Kidney epithelial cell (primary cell): ENCODE measurements around the gene CYP46A1. TPM values are rescaled to one million over a fixed set of nuclear protein-coding genes. Genes with fewer than 3 reads are reported as not detected.

Source experiments
- DNase-seq: peaks from one replicate; pipeline ENCODE4 v3.0.0-alpha.2; 2010; ENCODE audit warnings: low read depth
- H3K27me3 ChIP-seq: 2 replicates; pipeline ENCODE4 v1.6.0; 2011; ENCODE audit warnings: low read length; ENCODE audit not compliant: control insufficient read depth, insufficient read depth
- H3K36me3 ChIP-seq: 2 replicates; pipeline ENCODE4 v1.5.1; 2011; ENCODE audit warnings: low read length; ENCODE audit not compliant: control insufficient read depth, insufficient read depth
- H3K4me3 ChIP-seq: 2 replicates; pipeline ENCODE4 v1.5.1; 2011; ENCODE audit warnings: low read depth, mild to moderate bottlenecking, control low read depth, low read length
- total RNA-seq: library from RNA; depleted of rRNA; stranded (reverse); fragments of >200 nt; gene quantifications from 2 replicates; pipeline ENCODE4 v1.2.3, GENCODE V29; 2015
- TF ChIP-seq, protein P1 (sequence below): IDR thresholded peaks from 2 replicates; pipeline ENCODE4 v1.5.1; 2011; ENCODE audit warnings: mild to moderate bottlenecking, moderate library complexity, low read length, control low read depth, inconsistent platforms; ENCODE audit not compliant: insufficient read depth, poor library complexity, severe bottlenecking

CYP46A1 gene
- total RNA-seq, 1 donor from 2014 or later, result not detected

DNA sequence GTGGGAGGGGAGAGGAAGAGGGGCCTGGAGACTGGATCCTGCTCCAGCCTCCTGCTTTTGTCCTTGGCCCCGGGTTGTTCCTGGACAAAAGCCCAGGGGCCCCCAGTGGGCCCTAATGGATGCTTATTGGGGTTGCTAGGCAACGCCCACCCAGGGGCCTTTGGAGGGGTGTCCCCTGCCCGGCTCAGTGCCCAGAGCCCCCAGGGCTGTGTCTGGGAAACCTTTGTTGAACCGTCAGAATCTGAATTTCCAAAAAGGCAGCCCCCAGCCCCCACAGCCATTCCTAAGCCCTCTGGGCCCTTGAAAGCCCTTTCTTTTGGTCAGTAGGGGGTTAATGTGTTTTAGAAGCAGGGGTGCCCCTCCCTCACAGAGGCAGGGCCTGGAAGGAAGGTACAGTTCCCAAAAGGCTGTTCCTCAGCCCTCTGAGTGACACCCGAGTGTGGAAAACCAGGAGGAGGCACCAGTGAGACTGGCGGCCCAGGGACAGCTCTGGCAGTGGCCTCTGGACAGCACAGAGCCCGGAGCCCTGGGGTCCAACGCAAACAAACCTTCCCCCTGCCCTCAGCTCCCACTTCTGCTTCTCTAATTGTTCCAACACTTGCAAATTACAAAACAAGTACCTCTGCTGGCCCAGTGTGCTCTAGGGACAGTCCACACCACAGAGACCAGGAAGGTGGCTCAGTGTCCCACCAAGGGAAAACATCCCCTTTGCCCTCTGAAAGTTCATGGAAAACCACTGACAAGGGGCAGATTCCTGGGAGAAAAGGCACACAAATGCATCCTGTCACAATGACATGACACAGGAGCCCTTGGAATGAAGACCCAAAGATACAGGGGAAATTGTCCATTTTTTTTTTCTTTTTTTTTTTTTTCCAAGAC, 19.8 kb upstream of the CYP46A1 start:
- TF ChIP-seq, protein P1, sequence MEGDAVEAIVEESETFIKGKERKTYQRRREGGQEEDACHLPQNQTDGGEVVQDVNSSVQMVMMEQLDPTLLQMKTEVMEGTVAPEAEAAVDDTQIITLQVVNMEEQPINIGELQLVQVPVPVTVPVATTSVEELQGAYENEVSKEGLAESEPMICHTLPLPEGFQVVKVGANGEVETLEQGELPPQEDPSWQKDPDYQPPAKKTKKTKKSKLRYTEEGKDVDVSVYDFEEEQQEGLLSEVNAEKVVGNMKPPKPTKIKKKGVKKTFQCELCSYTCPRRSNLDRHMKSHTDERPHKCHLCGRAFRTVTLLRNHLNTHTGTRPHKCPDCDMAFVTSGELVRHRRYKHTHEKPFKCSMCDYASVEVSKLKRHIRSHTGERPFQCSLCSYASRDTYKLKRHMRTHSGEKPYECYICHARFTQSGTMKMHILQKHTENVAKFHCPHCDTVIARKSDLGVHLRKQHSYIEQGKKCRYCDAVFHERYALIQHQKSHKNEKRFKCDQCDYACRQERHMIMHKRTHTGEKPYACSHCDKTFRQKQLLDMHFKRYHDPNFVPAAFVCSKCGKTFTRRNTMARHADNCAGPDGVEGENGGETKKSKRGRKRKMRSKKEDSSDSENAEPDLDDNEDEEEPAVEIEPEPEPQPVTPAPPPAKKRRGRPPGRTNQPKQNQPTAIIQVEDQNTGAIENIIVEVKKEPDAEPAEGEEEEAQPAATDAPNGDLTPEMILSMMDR, result no peak
- DNase-seq, result no peak
- Histone ChIP-seq H3K27me3 (peaks cover 22% of the 10 kb centered on the region), H3K36me3 (no peaks in the 10 kb centered on the region), H3K4me3 (no peak overlapping the region)

DNA sequence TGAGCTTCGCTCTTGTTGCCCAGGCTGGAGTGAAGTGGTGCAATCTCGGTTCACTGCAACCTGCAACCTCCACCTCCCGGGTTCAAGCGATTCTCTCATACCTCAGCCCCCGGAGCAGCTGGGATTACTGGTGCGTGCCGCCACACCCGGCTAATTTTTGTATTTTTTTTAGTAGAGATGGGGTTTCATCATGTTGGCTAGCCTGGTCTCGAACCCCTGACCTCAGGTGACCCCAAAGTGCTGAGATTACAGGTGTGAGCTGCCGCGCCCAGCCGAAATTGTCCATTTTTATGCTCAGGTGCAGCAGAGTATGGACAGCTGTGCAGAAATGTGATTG, 19.2 kb upstream of the CYP46A1 start:
- TF ChIP-seq, protein P1, result no peak
- DNase-seq, result no peak
- H3K27me3 ChIP-seq, result peaks cover 17% of the 10 kb centered on the region
- no peaks in the 10 kb centered on the region for H3K36me3 ChIP-seq
- H3K4me3 ChIP-seq, result no peak overlapping the region

- no peaks in the 10 kb centered on the region for H3K36me3 ChIP-seq
- no peak for DNase-seq
- TF ChIP-seq, protein P1, result no peak
Measured at GRCh38 chr14:99666533-99666932, 17.6 kb upstream of the CYP46A1 start.

GRCh38 chr14:99667045-99667444, 17.1 kb upstream of the CYP46A1 start:
- TF ChIP-seq, protein P1, result no peak
- DNase-seq, result no peak
- H3K36me3 ChIP-seq, result no peaks in the 10 kb centered on the region
- H3K27me3 ChIP-seq, result peaks cover 10% of the 10 kb centered on the region
- H3K4me3 ChIP-seq, result no peak overlapping the region

More at GRCh38 chr14:99666533-99666932, 17.6 kb upstream of the CYP46A1 start:
- H3K27me3 ChIP-seq, result peaks cover 5% of the 10 kb centered on the region
- no peak overlapping the region for H3K4me3 ChIP-seq

GRCh38 chr14:99667821-99668220, 16.3 kb upstream of the CYP46A1 start:
- TF ChIP-seq, protein P1, result no peak
- H3K4me3 ChIP-seq, result no peak overlapping the region
- no peak for DNase-seq
- H3K27me3 ChIP-seq, result peaks cover 10% of the 10 kb centered on the region
- no peaks in the 10 kb centered on the region for H3K36me3 ChIP-seq
